ENCODE results near the gene AMH. TPM values are rescaled to one million over a fixed set of nuclear protein-coding genes. Genes with fewer than 3 reads are reported as not detected.

AMH gene
- polyA plus RNA-seq, 1 donor (not counting 4 experiments of a cell fraction or from before 2014, with no cell fraction given), result 0.07 TPM

GRCh38 chr19:2219726-2220125 lies 29.4 kb upstream of the AMH start:
- dilution Hi-C loops (cut with MboI; ENCODE audit: extremely low pct_ligation_motif_present, low sequenced_read_pairs), result no loop called here
- H3K27ac ChIP-seq (ENCODE audit: control insufficient read depth, insufficient read depth, low read length), result no peak overlapping the region
- no peaks in the 10 kb centered on the region for H3K4me1 ChIP-seq (ENCODE audit: control insufficient read depth, extremely low read depth, insufficient read depth, low read length)
- FAIRE-seq (no peak), DNase-seq (ENCODE audit: low read depth, low spot score) (no peak)
- no peak for TF ChIP-seq CTCF (optimal IDR thresholded peaks at IDR 0.05 in 1 of 3, IDR thresholded peaks at IDR 0.05 in 1 of 3, conservative IDR thresholded peaks at IDR 0.05 in 1 of 3; ENCODE audit: extremely low read depth in 1 of 3, insufficient read depth in 2 of 3, low read length in 3 of 3)
- TF ChIP-seq EZH2 (IDR thresholded peaks at IDR 0.05; ENCODE audit: low read length), result no peak
- no peaks in the 10 kb centered on the region for H3K9me3 ChIP-seq (ENCODE audit: control insufficient read depth, low read depth, low read length)
- peaks cover 17 to 42% of the 10 kb centered on the region in 2 experiments for H3K36me3 ChIP-seq (ENCODE audit: control insufficient read depth in 2 of 2, extremely low read depth in 1 of 2, insufficient read depth in 2 of 2, low read length in 2 of 2)
- no peaks in the 10 kb centered on the region for H3K9me1 ChIP-seq (ENCODE audit: control insufficient read depth, extremely low read depth, insufficient read depth, low read length)
- no peak overlapping the region for H3K4me3 ChIP-seq (ENCODE audit: control insufficient read depth in 2 of 3, extremely low read depth in 1 of 3, insufficient read depth in 2 of 3, low read depth in 1 of 3, low read length in 3 of 3)
- H3K4me2 ChIP-seq (ENCODE audit: control insufficient read depth, extremely low read depth, insufficient read depth, low read depth, low read length), result no peak overlapping the region
- no peaks in the 10 kb centered on the region for H4K20me1 ChIP-seq (ENCODE audit: control insufficient read depth, extremely low read depth, insufficient read depth, low read length)
- H3K9ac ChIP-seq (ENCODE audit: control insufficient read depth, extremely low read depth, insufficient read depth, low read length), result no peak overlapping the region
- H2AFZ ChIP-seq (ENCODE audit: control insufficient read depth, low read length), result no peak overlapping the region
- no peaks in the 10 kb centered on the region for H3K79me2 ChIP-seq (ENCODE audit: control insufficient read depth, insufficient read depth, low read length)
- no peaks in the 10 kb centered on the region for H3K27me3 ChIP-seq (ENCODE audit: control insufficient read depth, extremely low read depth, insufficient read depth, low read length)

GRCh38 chr19:2221250-2221831 lies 27.8 kb upstream of the AMH start:
- FAIRE-seq, result no peak
- dilution Hi-C loops (cut with MboI; ENCODE audit: extremely low pct_ligation_motif_present, low sequenced_read_pairs), result no loop called here
- H3K27ac ChIP-seq (ENCODE audit: control insufficient read depth, insufficient read depth, low read length), result no peak overlapping the region
- no peaks in the 10 kb centered on the region for H3K79me2 ChIP-seq (ENCODE audit: control insufficient read depth, insufficient read depth, low read length)
- peaks cover 19 to 32% of the 10 kb centered on the region in 2 experiments for H3K36me3 ChIP-seq (ENCODE audit: control insufficient read depth in 2 of 2, extremely low read depth in 1 of 2, insufficient read depth in 2 of 2, low read length in 2 of 2)
- no peak for DNase-seq (ENCODE audit: low read depth, low spot score)
- H3K9me1 ChIP-seq (ENCODE audit: control insufficient read depth, extremely low read depth, insufficient read depth, low read length), result no peaks in the 10 kb centered on the region
- no peaks in the 10 kb centered on the region for H3K9me3 ChIP-seq (ENCODE audit: control insufficient read depth, low read depth, low read length)
- H3K4me1 ChIP-seq (ENCODE audit: control insufficient read depth, extremely low read depth, insufficient read depth, low read length), result no peaks in the 10 kb centered on the region
- H3K4me2 ChIP-seq (ENCODE audit: control insufficient read depth, extremely low read depth, insufficient read depth, low read depth, low read length), result no peak overlapping the region
- H4K20me1 ChIP-seq (ENCODE audit: control insufficient read depth, extremely low read depth, insufficient read depth, low read length), result peaks cover 4% of the 10 kb centered on the region
- no peaks in the 10 kb centered on the region for H3K27me3 ChIP-seq (ENCODE audit: control insufficient read depth, extremely low read depth, insufficient read depth, low read length)
- no peak overlapping the region for H3K9ac ChIP-seq (ENCODE audit: control insufficient read depth, extremely low read depth, insufficient read depth, low read length)
- H2AFZ ChIP-seq (ENCODE audit: control insufficient read depth, low read length), result no peak overlapping the region
- TF ChIP-seq EZH2 (IDR thresholded peaks at IDR 0.05; ENCODE audit: low read length), result no peak
- TF ChIP-seq CTCF (optimal IDR thresholded peaks at IDR 0.05 in 1 of 3, IDR thresholded peaks at IDR 0.05 in 1 of 3, conservative IDR thresholded peaks at IDR 0.05 in 1 of 3; ENCODE audit: extremely low read depth in 1 of 3, insufficient read depth in 2 of 3, low read length in 3 of 3), result no peak
- no peak overlapping the region for H3K4me3 ChIP-seq (ENCODE audit: control insufficient read depth in 2 of 3, extremely low read depth in 1 of 3, insufficient read depth in 2 of 3, low read depth in 1 of 3, low read length in 3 of 3)

Data from keratinocyte (primary cell).